Small intestine (tissue), 7 donors: ENCODE data around the gene ANO10. TPM values are rescaled to one million over a fixed set of nuclear protein-coding genes. Genes with fewer than 3 reads are reported as not detected.
A peak's percentile ranks its signal among the peaks of the same experiment; 100 is the strongest.
"Not testable (repeated sequence)": the region's sequence is repeated elsewhere in the genome, so short reads cannot be mapped to it uniquely, and the experiment has no call there.

Source experiments
- DNase-seq, 2 donors: peaks; one replicate each; pipeline versions ENCODE4 v3.0.0 to v3.0.0-alpha.2; 2013
- FAIRE-seq: peaks from 2 replicates; lab custom pipeline; 2012; peaks lifted over from hg19 to GRCh38; lab: Jason Lieb, UNC
- H3K27ac ChIP-seq, 3 donors: one replicate each; pipeline ENCODE4 v1.5.1; 2013; ENCODE audit warnings: low read length in 2 of 3, mild to moderate bottlenecking in 2 of 3, control low read depth in 1 of 3, inconsistent platforms in 1 of 3, low read depth in 1 of 3, moderate library complexity in 1 of 3
- H3K27me3 ChIP-seq, 3 donors: one replicate each; pipeline ENCODE4 v1.6.1; 2013; ENCODE audit warnings: low read length in 3 of 3, inconsistent platforms in 1 of 3; ENCODE audit not compliant: control insufficient read depth in 3 of 3, insufficient read depth in 3 of 3
- H3K36me3 ChIP-seq, 3 donors: one replicate each; pipeline ENCODE4 v1.6.1; 2013; ENCODE audit warnings: low read length in 3 of 3, inconsistent platforms in 1 of 3, low read depth in 1 of 3, mild to moderate bottlenecking in 1 of 3, moderate library complexity in 1 of 3; ENCODE audit not compliant: control insufficient read depth in 3 of 3, insufficient read depth in 2 of 3
- H3K4me1 ChIP-seq, 3 donors: one replicate each; pipeline ENCODE4 v1.6.1; 2013; ENCODE audit warnings: low read length in 2 of 3, inconsistent platforms in 1 of 3, low read depth in 1 of 3, mild to moderate bottlenecking in 1 of 3, moderate library complexity in 1 of 3; ENCODE audit not compliant: control insufficient read depth in 3 of 3, insufficient read depth in 2 of 3
- H3K4me3 ChIP-seq, 3 donors: one replicate each; pipeline ENCODE4 v1.5.1; 2013; ENCODE audit warnings: low read length in 3 of 3, control low read depth in 1 of 3, inconsistent platforms in 1 of 3, low read depth in 1 of 3, mild to moderate bottlenecking in 1 of 3, moderate library complexity in 1 of 3
- H3K9me3 ChIP-seq, 2 donors: one replicate each; pipeline ENCODE4 v1.6.1; 2013; ENCODE audit warnings: low read depth in 1 of 2, low read length in 1 of 2; ENCODE audit not compliant: control insufficient read depth in 2 of 2, insufficient read depth in 1 of 2
- WGBS, 3 donors: extraction: QIAGEN DNeasy Blood & Tissue Kit; methylation state at CpG; one replicate each; pipeline ENCODE4 v1.1.7; 2013; 5-methylcytosine and 5-hydroxymethylcytosine counted together
- polyA plus RNA-seq, 4 donors: library from polyadenylated mRNA; stranded (reverse) in 3 of 4; unstranded in 1 of 4; fragments of 200-250 nt in 3 of 4; fragments of 120-200 nt in 1 of 4; gene quantifications; one replicate each; pipeline versions ENCODE4 v1.2.1 to v1.2.3, GENCODE V29; 2013
- donor health status: healthy with polysubstance abuse.
- donor health status: control.
- donor health status: control.
- donor health status: Bipolar disorder and iron deficiency.
- donor health status: healthy.

Gene ANO10
- polyA plus RNA-seq, 4 donors: 21.7 to 45.6 (median 30.1) TPM

DNA sequence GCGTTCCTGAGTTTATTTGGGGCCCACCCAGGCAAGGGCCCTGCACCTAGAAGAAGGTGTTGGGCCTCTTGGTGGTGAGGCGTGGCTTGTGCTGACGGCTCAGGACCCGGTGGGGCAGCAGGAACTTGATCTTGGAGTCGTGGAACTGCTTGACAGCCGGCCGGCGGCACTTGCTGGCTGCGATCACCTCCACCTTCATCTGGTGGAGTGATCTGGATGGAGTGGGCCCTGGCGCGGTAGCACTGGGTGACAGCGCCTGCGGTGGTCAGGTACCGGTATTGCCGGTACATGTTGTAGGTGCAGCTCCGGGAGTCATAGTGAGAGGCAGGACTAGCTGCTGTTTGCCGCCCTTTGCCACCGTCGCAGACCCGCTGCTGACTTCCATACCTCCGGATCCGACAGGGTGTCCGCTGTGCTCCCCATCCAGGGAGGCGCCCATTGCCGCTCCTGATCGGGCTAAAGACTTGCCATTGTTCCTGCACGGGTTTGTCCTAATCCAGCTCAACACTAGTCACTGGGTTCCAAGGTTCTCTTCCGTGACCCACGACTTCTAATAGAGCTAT lies 136.8 kb downstream of the ANO10 start:
- no peak overlapping the region for H3K27ac ChIP-seq
- DNase-seq (no peak), FAIRE-seq (no peak)
- H3K4me1 ChIP-seq: no peaks in the 10 kb centered on the region
- H3K36me3 ChIP-seq: peaks cover 0 to 5% (median 3%) of the 10 kb centered on the region in 3 donors
- no peak overlapping the region for H3K4me3 ChIP-seq
- H3K9me3 ChIP-seq: peaks cover 0 to 6% of the 10 kb centered on the region in 2 donors
- no peaks in the 10 kb centered on the region for H3K27me3 ChIP-seq
- WGBS, 3 donors: 95 to 98% (median 97%) methylated on average over 29 of the region's 29 CpGs

- peaks cover 0 to 5% (median 0%) of the 10 kb centered on the region in 3 donors for H3K36me3 ChIP-seq
- H3K27me3 ChIP-seq: no peaks in the 10 kb centered on the region
- no peak overlapping the region for H3K27ac ChIP-seq
- H3K4me1 ChIP-seq: peaks cover 0 to 2% (median 0%) of the 10 kb centered on the region in 3 donors
- DNase-seq (no peak), FAIRE-seq (no peak)
- H3K4me3 ChIP-seq: no peak overlapping the region
- peaks cover 0 to 4% of the 10 kb centered on the region in 2 donors for H3K9me3 ChIP-seq
These were observed 140.4 kb downstream of the ANO10 start for GRCh38 chr3:43481375-43481774.

DNA sequence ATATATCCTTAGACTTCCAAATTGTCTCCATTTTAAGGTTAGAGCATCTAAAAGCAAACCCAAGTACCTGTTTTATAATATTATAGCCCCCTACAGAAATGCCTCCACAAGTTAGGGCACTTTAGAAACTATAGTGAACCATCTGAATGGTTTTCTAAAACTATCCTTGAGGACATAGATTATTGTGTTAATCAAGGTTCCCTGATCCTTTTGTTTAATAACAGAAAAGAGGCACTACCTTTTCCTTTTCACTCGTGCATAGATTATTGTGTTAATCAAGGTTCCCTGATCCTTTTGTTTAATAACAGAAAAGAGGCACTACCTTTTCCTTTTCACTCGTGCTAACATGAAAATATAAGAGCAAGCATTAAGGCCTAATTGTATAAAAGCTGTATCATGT lies 143.0 kb downstream of the ANO10 start:
- FAIRE-seq: not testable (repeated sequence)
- 64 to 73% (median 71%) methylated on average over 2 of the region's 2 CpGs for WGBS, 3 donors

DNA sequence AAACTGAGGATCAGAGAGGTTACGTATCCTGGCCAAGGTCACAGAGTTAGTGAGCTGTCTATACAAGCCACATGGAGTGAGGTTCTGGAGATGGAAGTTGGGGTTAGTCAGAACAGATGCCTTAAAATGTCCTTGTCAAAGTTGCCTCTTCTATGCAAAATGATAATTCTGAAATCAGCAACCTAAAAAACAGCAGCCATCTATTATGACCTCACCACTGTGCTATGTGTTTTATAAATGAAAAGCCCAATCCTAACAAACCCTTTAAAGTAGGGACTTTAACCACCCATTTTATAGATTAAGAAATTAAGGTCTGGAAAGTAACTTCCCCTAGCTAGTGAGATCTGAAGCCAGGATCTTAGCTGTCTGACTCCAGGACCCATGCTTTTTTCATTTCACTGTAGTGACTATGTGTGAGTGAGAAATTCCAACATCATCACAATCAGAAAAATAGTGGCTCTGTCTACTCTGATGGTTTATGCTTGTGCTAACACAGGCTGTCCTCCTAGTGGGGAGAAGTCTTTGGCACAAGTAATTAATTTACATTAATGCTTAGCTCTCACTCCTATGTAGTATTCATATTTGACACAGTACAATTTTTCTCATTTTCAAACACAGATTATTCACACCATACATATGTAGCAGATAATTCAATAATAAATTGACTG lies 143.6 kb downstream of the ANO10 start:
- FAIRE-seq (no peak), DNase-seq (no peak)
- Histone ChIP-seq H3K27me3 (no peaks in the 10 kb centered on the region), H3K4me1 (peaks cover 0 to 2% (median 0%) of the 10 kb centered on the region in 3 donors), H3K27ac (peak overlapping the region in 1 of 3 donors; percentile 73), H3K9me3 (peaks cover 0 to 4% of the 10 kb centered on the region in 2 donors), H3K36me3 (peaks cover 0 to 2% (median 0%) of the 10 kb centered on the region in 3 donors), H3K4me3 (no peak overlapping the region)
- 88 to 100% (median 97%) methylated on average over 1 of the region's 1 CpG for WGBS, 3 donors

More for the DNA sequence above, 143.0 kb downstream of the ANO10 start:
- not testable (repeated sequence) for H3K27me3 ChIP-seq, H3K27ac ChIP-seq, H3K36me3 ChIP-seq, DNase-seq, H3K4me3 ChIP-seq, H3K4me1 ChIP-seq, H3K9me3 ChIP-seq

- WGBS, 3 donors: 75 to 91% (median 82%) methylated on average over 6 of the region's 6 CpGs
- H3K4me3 ChIP-seq: no peak overlapping the region
- peaks cover 0 to 4% of the 10 kb centered on the region in 2 donors for H3K9me3 ChIP-seq
- H3K27ac ChIP-seq: peak overlapping the region in 1 of 3 donors; percentile 73
- DNase-seq (peak in 1 of 2 donors; percentile 38), FAIRE-seq (no peak)
- no peaks in the 10 kb centered on the region for H3K27me3 ChIP-seq
- peaks cover 0 to 2% (median 0%) of the 10 kb centered on the region in 3 donors for H3K36me3 ChIP-seq
- H3K4me1 ChIP-seq: peaks cover 0 to 2% (median 0%) of the 10 kb centered on the region in 3 donors
These were observed 144.2 kb downstream of the ANO10 start for GRCh38 chr3:43477600-43477999.

- Histone ChIP-seq H3K36me3 (peaks cover 0 to 2% (median 0%) of the 10 kb centered on the region in 3 donors), H3K9me3 (no peaks in the 10 kb centered on the region), H3K4me3 (no peak overlapping the region), H3K4me1 (peaks cover 0 to 2% (median 0%) of the 10 kb centered on the region in 3 donors), H3K27ac (no peak overlapping the region), H3K27me3 (no peaks in the 10 kb centered on the region)
- DNase-seq (no peak), FAIRE-seq (no peak)
- 85 to 88% (median 87%) methylated on average over 1 of the region's 1 CpG for WGBS, 3 donors
These were observed 148.1 kb downstream of the ANO10 start for GRCh38 chr3:43473737-43474136.

DNA sequence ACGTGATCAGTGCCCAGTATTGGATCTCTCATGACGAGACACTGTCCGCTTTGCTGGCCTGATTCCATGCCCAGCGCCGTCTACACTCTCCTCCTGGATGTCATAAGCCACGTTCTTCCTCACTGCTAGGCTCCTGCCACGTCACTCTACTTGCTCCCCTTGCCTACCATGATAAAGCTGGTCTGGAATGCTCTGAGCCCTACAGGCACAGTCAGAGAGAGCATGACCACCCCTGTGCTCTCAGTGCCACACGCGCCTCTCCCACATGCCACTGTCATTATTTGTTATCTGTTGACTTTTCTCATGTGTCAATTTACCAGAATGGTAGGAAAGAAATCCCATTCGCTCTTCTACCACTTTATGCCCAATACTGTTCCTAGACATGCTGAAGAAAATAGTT lies 148.6 kb downstream of the ANO10 start:
- FAIRE-seq (no peak), DNase-seq (no peak)
- Histone ChIP-seq H3K36me3 (peaks cover 0 to 2% (median 0%) of the 10 kb centered on the region in 3 donors), H3K9me3 (no peaks in the 10 kb centered on the region), H3K4me3 (no peak overlapping the region), H3K27me3 (no peaks in the 10 kb centered on the region), H3K27ac (no peak overlapping the region), H3K4me1 (peaks cover 0 to 2% (median 0%) of the 10 kb centered on the region in 3 donors)
- 92 to 95% (median 93%) methylated on average over 10 of the region's 10 CpGs for WGBS, 3 donors

DNA sequence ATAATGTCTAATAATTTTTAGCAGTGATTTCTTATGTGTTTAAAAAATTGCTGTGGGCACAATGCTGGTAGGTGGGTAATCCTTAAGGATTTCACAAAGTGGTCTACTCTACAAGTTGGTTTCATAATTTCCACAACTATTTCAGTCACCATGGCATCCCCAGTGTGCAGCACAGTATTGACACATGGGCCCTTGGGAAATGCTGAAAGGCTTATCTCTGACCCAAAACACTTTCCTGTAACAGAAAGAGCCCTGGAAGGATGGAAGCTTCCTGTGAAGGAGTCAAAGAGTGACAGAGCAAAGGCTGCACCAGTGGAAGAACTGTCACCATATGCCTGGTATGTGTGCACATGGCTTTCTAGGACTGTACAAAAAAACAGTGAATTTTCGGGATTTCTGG lies 153.7 kb downstream of the ANO10 start:
- peaks cover 0 to under 1% (median 0%) of the 10 kb centered on the region in 3 donors for H3K36me3 ChIP-seq
- 73 to 89% (median 74%) methylated on average over 1 of the region's 1 CpG for WGBS, 3 donors
- H3K4me3 ChIP-seq: no peak overlapping the region
- H3K4me1 ChIP-seq: no peaks in the 10 kb centered on the region
- no peak for FAIRE-seq
- H3K27ac ChIP-seq: no peak overlapping the region
- no peaks in the 10 kb centered on the region for H3K27me3 ChIP-seq
- H3K9me3 ChIP-seq: no peaks in the 10 kb centered on the region
- DNase-seq: no peak
